ENCODE measurements around the gene FNIP2.

Gene FNIP2

DNA sequence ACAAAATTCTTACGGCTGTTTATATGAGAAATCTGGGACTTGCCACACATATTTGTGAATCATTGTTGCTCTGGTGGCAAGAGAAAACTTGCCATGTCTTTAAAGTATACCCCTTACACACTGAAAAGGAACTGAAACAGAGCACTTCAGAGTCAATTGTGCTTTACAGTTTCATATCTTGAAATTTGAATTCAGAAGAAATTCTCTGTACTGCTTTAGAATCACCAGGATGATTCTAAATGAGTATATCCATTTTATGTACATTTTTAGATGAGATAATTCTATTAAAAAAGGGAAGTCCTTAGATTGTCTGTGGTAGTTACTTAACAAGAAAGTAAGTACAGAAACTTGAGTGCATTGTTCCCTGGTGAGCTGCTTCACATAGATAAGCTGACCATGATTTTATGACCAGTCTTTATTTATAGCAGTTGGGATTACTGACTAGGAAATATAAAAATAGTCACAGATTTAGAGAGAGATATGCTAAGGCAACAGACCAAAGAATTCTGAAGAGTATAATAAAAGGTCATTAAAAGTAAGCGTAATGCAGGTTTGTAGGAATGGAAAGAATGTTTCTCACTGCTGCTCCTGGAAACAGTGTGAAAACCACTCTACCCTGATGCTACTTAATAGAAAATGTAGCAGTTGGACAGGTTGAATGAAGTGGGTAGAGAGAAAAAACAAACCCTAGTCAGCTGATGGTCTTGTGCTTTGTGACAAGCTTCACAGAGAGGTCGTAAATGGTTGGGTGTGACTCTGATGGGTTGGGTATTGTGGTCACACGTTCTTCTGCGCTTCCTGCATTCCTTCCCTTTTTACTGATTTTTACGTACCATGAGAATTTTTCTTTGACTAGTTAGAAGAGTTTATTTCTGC is 41.0 kb downstream of the FNIP2 start:
- no peak overlapping the region for H3K4me3 ChIP-seq (ENCODE audit: low read depth in 1 of 2, low read length in 1 of 2)

DNA sequence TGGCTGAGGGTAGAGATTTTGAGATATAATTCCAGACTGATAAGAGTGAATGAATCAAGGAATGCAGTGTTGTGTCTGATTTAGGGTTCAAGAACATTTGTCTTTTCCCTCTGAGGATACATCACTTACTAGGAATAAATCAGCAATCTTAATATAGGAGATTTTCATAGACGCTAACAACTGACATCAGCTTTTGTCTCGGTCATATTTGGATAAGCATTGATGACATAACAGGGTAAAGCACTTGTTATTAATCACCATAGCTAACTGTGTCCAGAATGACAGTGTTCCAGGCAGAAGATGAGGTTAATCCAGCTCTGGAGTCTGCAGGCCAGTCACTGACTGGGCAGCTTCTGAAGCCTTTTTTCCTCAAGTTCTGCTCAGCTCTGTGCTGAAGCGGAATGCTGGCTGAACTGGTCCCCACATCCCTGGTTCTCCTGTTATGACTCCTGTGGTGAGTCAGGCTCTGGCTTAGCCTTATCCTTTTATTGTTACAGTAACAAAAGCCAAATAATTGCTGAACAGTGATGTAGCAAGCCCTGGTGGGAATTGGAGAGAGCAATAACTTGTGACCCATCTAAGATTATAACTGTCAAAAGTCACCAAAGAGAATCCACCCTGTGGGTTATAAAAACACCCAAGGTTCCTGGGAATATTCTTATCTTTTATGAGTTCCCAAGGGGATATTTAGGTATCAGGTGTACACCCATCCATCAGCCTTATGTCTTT is 41.8 kb downstream of the FNIP2 start:
- H3K27me3 ChIP-seq: no peaks in the 10 kb centered on the region
- H3K4me1 ChIP-seq (ENCODE audit: control insufficient read depth in 1 of 2, insufficient read depth in 1 of 2, low read depth in 1 of 2, low read length in 1 of 2): peaks cover 35% of the 10 kb centered on the region in 2 experiments
- H3K27ac ChIP-seq: peak overlapping the region; percentile 61
- no peak for TF ChIP-seq CTCF (IDR thresholded peaks at IDR 0.05)
- no peak overlapping the region for H3K4me3 ChIP-seq (ENCODE audit: low read depth in 1 of 2, low read length in 1 of 2)
- H3K36me3 ChIP-seq: no peaks in the 10 kb centered on the region
- H3K9me3 ChIP-seq: no peaks in the 10 kb centered on the region

More for the DNA sequence above, 41.0 kb downstream of the FNIP2 start:
- no peaks in the 10 kb centered on the region for H3K27me3 ChIP-seq
- peak overlapping the region; percentile 61 for H3K27ac ChIP-seq
- H3K4me1 ChIP-seq (ENCODE audit: control insufficient read depth in 1 of 2, insufficient read depth in 1 of 2, low read depth in 1 of 2, low read length in 1 of 2): peaks cover 38% of the 10 kb centered on the region in 2 experiments
- no peaks in the 10 kb centered on the region for H3K36me3 ChIP-seq
- no peak for TF ChIP-seq CTCF (IDR thresholded peaks at IDR 0.05)
- H3K9me3 ChIP-seq: no peaks in the 10 kb centered on the region

GRCh38 chr4:158811216-158811540 is 42.4 kb downstream of the FNIP2 start:
- H3K36me3 ChIP-seq: no peaks in the 10 kb centered on the region
- H3K27me3 ChIP-seq: no peaks in the 10 kb centered on the region
- no peak for TF ChIP-seq CTCF (IDR thresholded peaks at IDR 0.05)
- H3K9me3 ChIP-seq: no peaks in the 10 kb centered on the region
- peak overlapping the region in 1 of 2 experiments; percentile 3 for H3K4me3 ChIP-seq (ENCODE audit: low read depth in 1 of 2, low read length in 1 of 2)
- peak overlapping the region; percentile 61 for H3K27ac ChIP-seq
- peaks cover 30% of the 10 kb centered on the region in 2 experiments for H3K4me1 ChIP-seq (ENCODE audit: control insufficient read depth in 1 of 2, insufficient read depth in 1 of 2, low read depth in 1 of 2, low read length in 1 of 2)

GRCh38 chr4:158811704-158812103 is 42.9 kb downstream of the FNIP2 start:
- Histone ChIP-seq H3K9me3 (no peaks in the 10 kb centered on the region), H3K4me3 (ENCODE audit: low read depth in 1 of 2, low read length in 1 of 2) (peak overlapping the region in 1 of 2 experiments; percentile 3), H3K4me1 (ENCODE audit: control insufficient read depth in 1 of 2, insufficient read depth in 1 of 2, low read depth in 1 of 2, low read length in 1 of 2) (peaks cover 25 to 27% of the 10 kb centered on the region in 2 experiments), H3K27ac (peak overlapping the region; percentile 61), H3K36me3 (no peaks in the 10 kb centered on the region), H3K27me3 (no peaks in the 10 kb centered on the region)
- TF ChIP-seq CTCF (IDR thresholded peaks at IDR 0.05): no peak

- H3K9me3 ChIP-seq: no peaks in the 10 kb centered on the region
- H3K4me1 ChIP-seq (ENCODE audit: control insufficient read depth in 1 of 2, insufficient read depth in 1 of 2, low read depth in 1 of 2, low read length in 1 of 2): peaks cover 29 to 32% of the 10 kb centered on the region in 2 experiments
- H3K36me3 ChIP-seq: no peaks in the 10 kb centered on the region
- no peak overlapping the region for H3K4me3 ChIP-seq (ENCODE audit: low read depth in 1 of 2, low read length in 1 of 2)
- TF ChIP-seq CTCF (IDR thresholded peaks at IDR 0.05): no peak
- peak overlapping the region; percentile 61 for H3K27ac ChIP-seq
- H3K27me3 ChIP-seq: no peaks in the 10 kb centered on the region
These were observed 43.3 kb downstream of the FNIP2 start for GRCh38 chr4:158812133-158812532.

Measured in neutrophil (primary cell).